NCI-H748 treated with DMSO at 0.1 percent for 48 hours (cell line): ENCODE results near the gene PLXND1.

Experiments
- DNase-seq: peaks from one replicate; lab custom pipeline; 2025; lab: John Stamatoyannopoulos, UW

PLXND1 gene

GRCh38 chr3:129628169-129628522 lies 21.7 kb upstream of the PLXND1 start:
- DNase-seq: no peak

DNA sequence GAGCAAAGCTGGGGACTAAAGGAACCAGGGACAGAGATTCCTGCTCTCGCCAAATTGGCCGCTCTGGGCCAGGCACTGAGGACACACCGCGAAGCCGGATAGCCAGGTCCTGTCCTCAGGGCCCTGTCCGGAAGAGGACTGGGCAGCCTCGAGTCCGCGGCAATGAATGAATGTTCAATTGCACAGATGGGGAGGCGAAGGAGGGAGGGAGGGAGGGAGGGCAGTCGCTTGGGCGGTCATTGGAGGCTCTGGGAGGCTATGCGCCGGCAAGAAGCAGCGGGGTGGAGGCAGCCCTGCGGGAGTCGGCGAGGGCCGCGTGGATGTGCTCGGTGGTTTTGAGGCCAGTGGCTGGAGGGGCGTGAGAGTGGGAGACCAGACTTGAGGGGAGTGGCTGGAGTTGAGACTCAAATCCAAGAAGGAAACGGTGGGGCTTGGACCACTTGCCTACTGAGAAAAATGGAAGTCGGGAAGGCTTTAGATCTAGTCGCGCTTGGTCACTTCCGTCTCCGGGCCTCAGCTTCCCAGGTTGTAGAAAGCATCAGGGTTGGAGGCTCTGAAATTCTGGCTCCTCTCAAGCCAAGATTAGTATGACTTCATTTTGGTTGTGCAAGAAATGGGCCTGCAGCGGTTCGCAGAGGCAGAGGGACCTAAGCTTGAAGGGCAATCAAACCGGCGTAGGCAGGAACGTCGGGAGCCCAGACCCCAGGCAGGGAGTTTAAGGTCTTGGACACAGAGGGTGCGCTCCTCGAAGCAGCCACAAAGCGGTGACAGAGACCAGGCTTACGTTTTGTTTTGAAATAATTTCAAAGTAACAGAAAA lies 21.1 kb upstream of the PLXND1 start:
- DNase-seq: peak; percentile 56

GRCh38 chr3:129626744-129627349 lies 20.4 kb upstream of the PLXND1 start:
- DNase-seq: no peak

DNA sequence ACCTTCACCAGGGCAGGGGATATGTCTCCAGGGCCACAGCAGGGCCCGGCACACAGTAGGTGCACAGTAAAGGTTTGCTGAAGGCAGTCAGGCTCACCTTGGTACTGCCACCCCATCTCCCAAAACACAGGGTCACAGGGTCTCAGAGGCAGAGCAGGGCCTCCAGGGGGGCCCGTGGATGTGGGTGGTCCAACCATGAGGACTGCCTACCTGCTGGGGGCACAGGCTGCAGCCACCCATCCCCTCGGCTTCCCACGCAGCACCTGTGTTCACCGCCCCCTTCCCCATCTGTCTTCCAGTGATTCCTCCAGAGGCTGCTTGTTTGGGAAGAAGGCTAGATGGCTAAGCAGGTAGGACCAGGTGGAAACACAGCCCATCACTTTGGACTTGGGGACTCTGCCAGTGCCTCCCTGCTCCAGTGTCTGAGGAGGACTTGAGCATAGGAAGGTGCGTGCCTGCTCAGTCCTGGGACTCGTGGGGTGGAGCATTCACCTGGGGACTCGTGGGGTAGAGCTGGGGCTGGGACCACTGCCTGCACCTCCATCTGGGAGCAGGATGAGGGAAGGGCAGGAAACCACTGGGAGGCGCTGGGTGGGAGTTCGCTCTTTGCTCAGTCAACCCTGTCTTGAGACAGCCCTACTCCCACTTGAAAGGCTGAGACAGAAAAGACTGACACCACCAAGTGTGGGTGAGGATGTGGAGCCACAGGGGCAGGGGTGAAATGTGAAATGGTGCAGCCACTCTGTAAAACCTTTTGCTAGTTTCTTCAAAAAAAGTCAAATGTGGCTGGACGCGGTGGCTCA lies 18.8 kb upstream of the PLXND1 start:
- DNase-seq: no peak

DNA sequence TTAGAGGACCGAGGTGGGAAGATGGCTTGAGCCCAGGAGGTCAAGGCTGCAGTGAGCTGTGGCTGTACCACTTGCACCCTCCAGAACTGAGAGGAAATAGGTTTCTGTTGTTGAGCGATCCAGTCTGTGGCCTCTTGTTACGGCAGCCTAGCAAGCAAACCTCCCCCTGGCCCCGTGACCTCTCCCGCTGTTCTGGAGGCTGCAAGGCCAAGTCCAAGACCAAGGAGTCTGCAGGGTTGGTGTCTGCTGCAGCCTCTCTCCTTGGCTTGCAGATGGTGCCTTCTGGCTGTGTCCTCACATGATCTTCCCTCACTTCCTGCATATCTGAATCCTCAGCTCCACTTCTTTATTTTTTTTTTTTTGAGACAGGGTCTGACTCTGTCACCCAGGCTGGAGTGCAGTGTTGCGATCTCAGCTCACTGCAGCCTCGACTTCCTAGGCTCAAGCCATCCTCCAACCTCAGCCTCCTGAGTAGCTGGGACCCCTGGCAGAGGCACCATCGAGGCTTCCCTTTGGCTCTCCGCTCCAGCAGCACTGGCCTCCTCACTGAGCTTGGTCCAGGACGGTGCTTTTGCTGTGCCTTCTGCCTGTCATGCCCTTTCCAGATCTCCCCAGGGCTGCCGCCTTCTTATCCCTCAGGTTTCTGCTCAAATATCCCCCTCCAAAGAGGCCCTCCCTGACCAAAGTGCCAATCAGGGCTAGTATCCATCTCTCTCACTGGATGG lies 18.0 kb upstream of the PLXND1 start:
- no peak for DNase-seq

GRCh38 chr3:129623447-129624118 lies 17.1 kb upstream of the PLXND1 start:
- DNase-seq: no peak

- no peak for DNase-seq
Observed at GRCh38 chr3:129622933-129623332, 16.5 kb upstream of the PLXND1 start.

GRCh38 chr3:129622226-129622874 lies 15.9 kb upstream of the PLXND1 start:
- no peak for DNase-seq

GRCh38 chr3:129621626-129622225 lies 15.2 kb upstream of the PLXND1 start:
- no peak for DNase-seq

DNA sequence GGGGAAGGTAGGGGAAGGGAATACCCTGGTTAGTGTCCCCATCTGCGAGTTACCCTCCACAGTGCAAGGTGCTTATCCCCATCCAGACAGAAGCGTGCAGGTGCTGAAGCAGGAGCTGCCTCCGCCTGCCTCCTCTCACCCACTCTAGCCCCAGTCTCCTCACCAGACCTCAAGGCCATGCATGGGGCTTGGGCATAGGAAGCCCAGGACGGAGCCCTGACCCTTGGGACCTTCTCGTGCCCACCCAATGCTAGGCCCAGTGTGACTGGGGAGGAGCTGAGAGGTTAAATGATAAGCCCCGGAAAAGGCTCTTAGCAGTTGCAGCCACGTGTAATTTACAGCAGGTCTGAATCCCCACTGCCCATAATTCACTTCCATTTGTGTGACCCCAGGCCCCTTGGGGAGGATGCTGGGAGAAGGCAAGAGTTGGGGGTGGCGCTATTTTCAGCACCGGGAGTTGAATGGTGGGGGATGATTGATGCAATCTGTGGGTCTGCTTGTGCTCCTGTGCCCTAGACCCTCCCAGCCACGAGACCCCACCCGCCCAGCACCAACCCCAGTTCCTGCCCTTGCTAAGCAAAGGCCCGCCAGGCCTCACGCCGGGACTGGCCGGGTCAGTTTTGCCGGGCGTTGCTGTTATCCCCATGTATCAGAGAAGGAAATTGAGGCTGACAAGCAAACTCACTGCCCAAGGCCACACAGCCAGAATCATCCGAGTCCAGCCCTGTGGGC lies 14.5 kb upstream of the PLXND1 start:
- no peak for DNase-seq

GRCh38 chr3:129619726-129620162 lies 13.3 kb upstream of the PLXND1 start:
- no peak for DNase-seq

- DNase-seq: no peak
Observed at GRCh38 chr3:129618901-129619671, 12.6 kb upstream of the PLXND1 start.

- no peak for DNase-seq
Observed at GRCh38 chr3:129618186-129618820, 11.8 kb upstream of the PLXND1 start.

GRCh38 chr3:129617381-129618185 lies 11.1 kb upstream of the PLXND1 start:
- DNase-seq: no peak

DNA sequence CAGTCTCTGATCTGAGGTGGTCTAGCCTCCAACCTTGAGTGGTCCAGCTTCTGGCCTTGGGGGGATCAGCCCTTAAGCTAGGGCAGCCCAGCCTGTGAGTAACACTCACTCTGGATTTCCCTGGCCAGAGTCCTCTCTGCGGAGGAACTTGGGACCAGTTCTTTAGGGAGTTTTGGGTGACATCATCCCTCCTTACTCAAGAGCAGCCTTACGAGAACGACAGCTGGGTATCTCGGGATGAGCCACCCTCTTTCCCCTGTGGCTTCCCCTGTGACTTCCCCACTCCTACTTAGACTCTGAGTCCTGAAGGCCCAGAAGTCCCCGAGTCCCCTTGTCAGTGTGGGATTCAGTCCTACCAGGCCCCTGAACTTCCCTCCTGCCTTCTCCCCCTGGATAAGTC lies 10.2 kb upstream of the PLXND1 start:
- no peak for DNase-seq

- DNase-seq: no peak
Observed at GRCh38 chr3:129616291-129616690, 9.8 kb upstream of the PLXND1 start.

DNA sequence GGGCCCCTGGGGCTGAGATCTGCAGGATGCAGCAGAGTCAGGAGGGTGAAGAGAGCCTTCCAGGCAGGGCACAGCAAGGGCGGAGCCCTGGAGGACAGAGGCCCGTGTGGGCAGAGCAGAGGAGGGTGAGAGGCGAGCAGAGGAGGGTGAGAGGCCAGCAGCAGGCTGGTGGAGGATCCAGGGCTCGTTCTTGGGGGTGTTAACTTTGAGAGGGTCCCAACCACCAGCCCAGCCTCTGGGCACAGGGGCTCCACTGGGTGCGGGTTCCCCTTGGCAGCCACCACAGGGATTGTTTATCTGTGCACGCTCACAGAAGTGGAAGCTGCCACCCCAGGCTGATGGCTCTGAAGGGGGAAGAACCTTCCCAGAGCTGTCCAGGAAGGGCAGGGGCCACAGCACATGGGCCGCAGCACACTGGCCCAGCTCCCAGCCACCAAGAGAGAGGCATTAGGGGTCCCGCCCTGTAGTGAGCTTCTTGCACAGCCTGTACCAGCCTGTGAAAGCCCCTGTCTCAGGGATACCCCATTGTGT lies 9.3 kb upstream of the PLXND1 start:
- DNase-seq: no peak

DNA sequence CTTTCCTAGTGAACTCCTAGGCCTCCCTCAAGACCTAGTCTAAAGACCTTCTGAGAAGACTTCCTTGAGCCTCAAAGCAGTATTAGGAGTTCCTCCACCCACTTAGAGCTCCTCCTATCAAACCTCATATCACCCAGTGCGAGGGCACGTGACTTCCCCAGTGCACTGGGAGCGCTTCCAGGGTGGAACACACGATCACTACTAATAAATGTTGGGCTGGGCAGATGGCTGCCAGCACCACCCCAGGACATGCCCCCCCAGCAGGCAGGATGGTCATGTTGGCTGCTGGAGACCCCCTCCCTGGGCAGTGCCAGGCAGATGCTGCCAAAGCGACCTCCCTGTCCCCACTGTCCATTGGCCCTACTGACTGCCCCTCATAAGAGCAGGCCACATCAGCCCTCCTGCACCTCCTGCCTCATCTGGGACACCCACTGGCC lies 8.5 kb upstream of the PLXND1 start:
- DNase-seq: no peak
